Measurements from ENCODE around the gene ZNF454. TPM values are rescaled to one million over a fixed set of nuclear protein-coding genes. Genes with fewer than 3 reads are reported as not detected.

The ZNF454 gene
- polyA plus RNA-seq, 2 of the 4 experiments (the other 2 are of a cell fraction) = not detected

Other genes starting within 250 kb of the ZNF454 start
- gene ZNF354A, start 210.5 kb upstream of the ZNF454 start, polyA plus RNA-seq (2011; rRNA removed) = 9.8 and 12.3 TPM in 2 replicates
- gene ZNF354A, start 210.5 kb upstream of the ZNF454 start, polyA plus RNA-seq (2017; fragmentation: RNase III; extraction: RNeasy Plus Mini Kit Qiagen cat#74134 plus additional on column Dnase treatment) = 8.5 to 9.5 TPM (median 8.8 TPM) in 3 replicates
- gene ZNF354B, start 81.2 kb upstream of the ZNF454 start, polyA plus RNA-seq (2011; rRNA removed) = 10.3 TPM in 2 replicates
- gene ZNF354B, start 81.2 kb upstream of the ZNF454 start, polyA plus RNA-seq (2017; fragmentation: RNase III; extraction: RNeasy Plus Mini Kit Qiagen cat#74134 plus additional on column Dnase treatment) = 6.7 to 7.9 TPM (median 7.5 TPM) in 3 replicates
- 0.05 and 0.10 TPM in 2 replicates for gene ZFP2, start 45.3 kb upstream of the ZNF454 start, polyA plus RNA-seq (2011; rRNA removed)
- gene ZFP2, start 45.3 kb upstream of the ZNF454 start, polyA plus RNA-seq (2017; fragmentation: RNase III; extraction: RNeasy Plus Mini Kit Qiagen cat#74134 plus additional on column Dnase treatment) = 0.04 to 0.05 TPM (median 0.04 TPM) in 3 replicates
- gene GRM6, start 54.1 kb downstream of the ZNF454 start, polyA plus RNA-seq (2011; rRNA removed) = not detected in 2 replicates
- gene GRM6, start 54.1 kb downstream of the ZNF454 start, polyA plus RNA-seq (2017; fragmentation: RNase III; extraction: RNeasy Plus Mini Kit Qiagen cat#74134 plus additional on column Dnase treatment) = not detected in 3 replicates
- gene ZNF879, start 82.6 kb downstream of the ZNF454 start, polyA plus RNA-seq (2011; rRNA removed) = 1.4 and 1.7 TPM in 2 replicates
- 1.2 to 1.3 TPM (median 1.3 TPM) in 3 replicates for gene ZNF879, start 82.6 kb downstream of the ZNF454 start, polyA plus RNA-seq (2017; fragmentation: RNase III; extraction: RNeasy Plus Mini Kit Qiagen cat#74134 plus additional on column Dnase treatment)
- gene ZNF354C, start 119.2 kb downstream of the ZNF454 start, polyA plus RNA-seq (2011; rRNA removed) = 2.3 TPM in 2 replicates
- gene ZNF354C, start 119.2 kb downstream of the ZNF454 start, polyA plus RNA-seq (2017; fragmentation: RNase III; extraction: RNeasy Plus Mini Kit Qiagen cat#74134 plus additional on column Dnase treatment) = 1.5 to 1.8 TPM (median 1.7 TPM) in 3 replicates

Measured in A549 (cell line).